ENCODE data around the gene TTC1.

TTC1 gene

GRCh38 chr5:160076997-160077396, 68.1 kb downstream of the TTC1 start:
- Histone ChIP-seq H3K9me3 (ENCODE audit: control insufficient read depth, insufficient read depth, low read length) (no peaks in the 10 kb centered on the region), H3K4me3 (ENCODE audit: low read length) (no peak overlapping the region), H3F3A (ENCODE audit: control insufficient read depth, insufficient read depth) (no peaks in the 10 kb centered on the region), H3K36me3 (ENCODE audit: control insufficient read depth, low read length) (peaks cover 15% of the 10 kb centered on the region; the same call in 1 of the 2 replicates), H3K4me2 (ENCODE audit: low read length) (no peak overlapping the region), H3K27me3 (ENCODE audit: control insufficient read depth, low read length) (no peaks in the 10 kb centered on the region), H3K79me2 (ENCODE audit: control insufficient read depth, low read length) (no peaks in the 10 kb centered on the region), H4K20me1 (ENCODE audit: control insufficient read depth, insufficient read depth, low read depth, low read length) (no peaks in the 10 kb centered on the region), H3K27ac (ENCODE audit: low read depth, low read length) (no peak overlapping the region), H3K9me2 (replicated peaks; ENCODE audit: control insufficient read depth, low read length) (no peaks in the 10 kb centered on the region), H3K4me1 (ENCODE audit: control insufficient read depth, low read length) (peaks cover 8% of the 10 kb centered on the region)
- TF ChIP-seq EZH2phosphoT487 (IDR thresholded peaks at IDR 0.05; ENCODE audit: borderline replicate concordance, low read length): no peak
- TF ChIP-seq CTCF (IDR thresholded peaks at IDR 0.05; ENCODE audit: low read depth, low read length, poor library complexity, severe bottlenecking): no peak

- peaks cover 15% of the 10 kb centered on the region; the same call in 1 of the 2 replicates for H3K36me3 ChIP-seq (ENCODE audit: control insufficient read depth, low read length)
- no peak overlapping the region for H3K27ac ChIP-seq (ENCODE audit: low read depth, low read length)
- H3K9me2 ChIP-seq (replicated peaks; ENCODE audit: control insufficient read depth, low read length): no peaks in the 10 kb centered on the region
- H3K4me2 ChIP-seq (ENCODE audit: low read length): no peak overlapping the region
- H3F3A ChIP-seq (ENCODE audit: control insufficient read depth, insufficient read depth): no peaks in the 10 kb centered on the region; the same call in 1 of the 2 replicates
- no peak overlapping the region for H3K4me3 ChIP-seq (ENCODE audit: low read length)
- 0 out of 2 replicates have a peak, but pooled peaks cover 3% of the 10 kb centered on the region for H3K4me1 ChIP-seq (ENCODE audit: control insufficient read depth, low read length)
- H4K20me1 ChIP-seq (ENCODE audit: control insufficient read depth, insufficient read depth, low read depth, low read length): no peaks in the 10 kb centered on the region
- no peaks in the 10 kb centered on the region for H3K27me3 ChIP-seq (ENCODE audit: control insufficient read depth, low read length)
- H3K9me3 ChIP-seq (ENCODE audit: control insufficient read depth, insufficient read depth, low read length): no peaks in the 10 kb centered on the region
- TF ChIP-seq EZH2phosphoT487 (IDR thresholded peaks at IDR 0.05; ENCODE audit: borderline replicate concordance, low read length) (no peak), CTCF (IDR thresholded peaks at IDR 0.05; ENCODE audit: low read depth, low read length, poor library complexity, severe bottlenecking) (no peak)
- H3K79me2 ChIP-seq (ENCODE audit: control insufficient read depth, low read length): no peaks in the 10 kb centered on the region
These were observed 70.8 kb downstream of the TTC1 start for GRCh38 chr5:160079753-160080152.

- Histone ChIP-seq H4K20me1 (ENCODE audit: control insufficient read depth, insufficient read depth, low read depth, low read length) (no peaks in the 10 kb centered on the region), H3K27me3 (ENCODE audit: control insufficient read depth, low read length) (no peaks in the 10 kb centered on the region), H3K9me2 (replicated peaks; ENCODE audit: control insufficient read depth, low read length) (no peaks in the 10 kb centered on the region), H3K27ac (ENCODE audit: low read depth, low read length) (no peak overlapping the region), H3K4me3 (ENCODE audit: low read length) (no peak overlapping the region), H3K36me3 (ENCODE audit: control insufficient read depth, low read length) (peaks cover 15% of the 10 kb centered on the region; the same call in 1 of the 2 replicates), H3K4me1 (ENCODE audit: control insufficient read depth, low read length) (0 out of 2 replicates have a peak, but pooled peaks cover 3% of the 10 kb centered on the region), H3F3A (ENCODE audit: control insufficient read depth, insufficient read depth) (no peaks in the 10 kb centered on the region; the same call in 1 of the 2 replicates), H3K9me3 (ENCODE audit: control insufficient read depth, insufficient read depth, low read length) (no peaks in the 10 kb centered on the region), H3K4me2 (ENCODE audit: low read length) (no peak overlapping the region), H3K79me2 (ENCODE audit: control insufficient read depth, low read length) (no peaks in the 10 kb centered on the region)
- TF ChIP-seq EZH2phosphoT487 (IDR thresholded peaks at IDR 0.05; ENCODE audit: borderline replicate concordance, low read length) (no peak), CTCF (IDR thresholded peaks at IDR 0.05; ENCODE audit: low read depth, low read length, poor library complexity, severe bottlenecking) (no peak)
These were observed 72.6 kb downstream of the TTC1 start for GRCh38 chr5:160081495-160081894.

Measured in DOHH2 (cell line).